GM12892 (cell line): Measurements from ENCODE around the gene RBM15.

ENCODE experiments used
- DNase-seq: peaks from one replicate; pipeline ENCODE4 v3.0.0; 2011; ENCODE audit not compliant: insufficient read length
- FAIRE-seq: peaks from 2 replicates; lab custom pipeline; 2011; peaks lifted over from hg19 to GRCh38; lab: Jason Lieb, UNC
- POLR2A ChIP-seq: IDR thresholded peaks from 2 replicates; pipeline ENCODE4 v1.6.1; 2011; ENCODE audit warnings: low read depth, low read length, control low read depth
- POLR2AphosphoS5 ChIP-seq: IDR thresholded peaks from 2 replicates; pipeline ENCODE4 v1.6.1; 2011; ENCODE audit warnings: low read depth, low read length, control low read depth
- TAF1 ChIP-seq: IDR thresholded peaks from 2 replicates; pipeline ENCODE4 v1.6.1; 2011; ENCODE audit warnings: low read depth, mild to moderate bottlenecking, control low read depth, low read length, borderline replicate concordance

RBM15 gene

GRCh38 chr1:110321846-110322245, 17.3 kb upstream of the RBM15 start:
- no peak for TF ChIP-seq TAF1
- no peak for TF ChIP-seq POLR2A
- TF ChIP-seq POLR2AphosphoS5 = no peak
- FAIRE-seq = no peak
- DNase-seq = no peak

GRCh38 chr1:110324667-110325066, 14.5 kb upstream of the RBM15 start:
- FAIRE-seq = no peak
- DNase-seq = no peak
- TF ChIP-seq POLR2A (no peak), TAF1 (no peak), POLR2AphosphoS5 (no peak)

- no peak for TF ChIP-seq TAF1
- TF ChIP-seq POLR2AphosphoS5 = no peak
- no peak for TF ChIP-seq POLR2A
- no peak for DNase-seq
- FAIRE-seq = no peak
Measured at GRCh38 chr1:110326826-110327225, 12.4 kb upstream of the RBM15 start.

- TF ChIP-seq TAF1 = no peak
- no peak for TF ChIP-seq POLR2AphosphoS5
- no peak for TF ChIP-seq POLR2A
- DNase-seq (no peak), FAIRE-seq (no peak)
Measured at GRCh38 chr1:110328274-110328673, 10.9 kb upstream of the RBM15 start.

- TF ChIP-seq POLR2AphosphoS5 (no peak), TAF1 (no peak), POLR2A (no peak)
- DNase-seq (no peak), FAIRE-seq (no peak)
Measured at GRCh38 chr1:110328700-110329099, 10.5 kb upstream of the RBM15 start.

- FAIRE-seq (no peak), DNase-seq (no peak)
- TF ChIP-seq POLR2A = no peak
- no peak for TF ChIP-seq TAF1
- TF ChIP-seq POLR2AphosphoS5 = no peak
Measured at GRCh38 chr1:110335265-110335664, 3.9 kb upstream of the RBM15 start.

- FAIRE-seq (no peak), DNase-seq (no peak)
- TF ChIP-seq POLR2AphosphoS5 = no peak
- no peak for TF ChIP-seq TAF1
- TF ChIP-seq POLR2A = no peak
Measured at GRCh38 chr1:110336300-110337039, 2.7 kb upstream of the RBM15 start.

GRCh38 chr1:110337704-110338308, 1.4 kb upstream of the RBM15 start:
- no peak; the same call in 1 of the 2 replicates for TF ChIP-seq POLR2AphosphoS5
- no peak; the same call in 1 of the 2 replicates for TF ChIP-seq POLR2A
- TF ChIP-seq TAF1 = no peak
- FAIRE-seq = peak; percentile 9

GRCh38 chr1:110338309-110338885, 780 bp upstream of the RBM15 start:
- peak; percentile 84 for TF ChIP-seq POLR2AphosphoS5
- peak; percentile 59; the same call in 1 of the 2 replicates for TF ChIP-seq TAF1
- TF ChIP-seq POLR2A = peak; percentile 81; the same call in 1 of the 2 replicates
- no peak for FAIRE-seq
- DNase-seq = peak; percentile 61

More at GRCh38 chr1:110337704-110338308, 1.4 kb upstream of the RBM15 start:
- DNase-seq = no peak

GRCh38 chr1:110339407-110340206, 430 bp downstream of the RBM15 start:
- FAIRE-seq (peak; percentile 60), DNase-seq (peak; percentile 37)
- TF ChIP-seq POLR2A (peak; percentile 91), TAF1 (peak; percentile 96), POLR2AphosphoS5 (peak; percentile 83)

- FAIRE-seq (no peak), DNase-seq (no peak)
- no peak for TF ChIP-seq POLR2AphosphoS5
- no peak for TF ChIP-seq POLR2A
- no peak for TF ChIP-seq TAF1
Measured at GRCh38 chr1:110340207-110340468, 961 bp downstream of the RBM15 start.
